GM21619 (cell line): ENCODE measurements around the gene ENTPD6.

Experiments
- ATAC-seq: cut with Tn5 transposase; IDR thresholded peaks from one replicate; pipeline ENCODE4 v1.9.1; 2021; ENCODE audit not compliant: unreplicated experiment

ENTPD6 gene

DNA sequence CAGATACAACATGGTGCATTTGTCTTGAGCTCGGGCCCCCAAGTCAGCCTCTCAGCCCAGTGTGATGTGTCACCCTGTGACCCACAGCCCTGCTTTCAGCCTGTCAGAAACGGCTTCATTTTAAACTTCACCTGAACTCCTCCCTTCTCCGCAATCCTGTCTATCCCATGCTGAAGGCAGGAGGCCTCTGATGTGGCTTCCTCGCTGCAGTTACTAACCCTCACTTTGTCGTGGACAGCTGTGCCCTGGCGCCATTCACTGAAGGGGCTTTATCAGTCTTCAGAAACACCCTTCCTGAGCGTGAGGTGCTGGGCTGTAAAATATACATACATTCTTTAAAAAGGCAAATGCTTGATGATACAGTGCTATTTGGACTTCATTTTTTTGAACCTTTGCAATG is 7.9 kb upstream of the ENTPD6 start:
- no peak for ATAC-seq

DNA sequence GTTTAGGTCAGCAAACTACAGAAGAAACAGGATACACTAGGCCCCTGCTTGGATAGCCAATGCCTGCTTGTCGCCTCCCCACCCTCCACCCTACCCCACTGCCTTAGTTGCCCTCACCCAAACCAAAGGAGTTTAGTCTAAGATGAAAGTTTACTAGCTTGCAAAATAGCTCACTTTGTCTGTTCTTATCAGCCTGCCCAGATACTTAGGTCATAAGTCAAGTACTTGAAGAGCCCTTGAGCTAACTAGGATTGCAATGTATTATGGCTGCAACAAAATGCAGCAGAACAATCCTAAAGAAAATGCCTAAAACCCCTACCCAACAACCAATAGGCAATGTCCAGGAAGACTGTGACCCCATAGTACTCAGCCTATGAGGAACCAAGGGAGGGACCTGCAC is 7.3 kb upstream of the ENTPD6 start:
- ATAC-seq: no peak

DNA sequence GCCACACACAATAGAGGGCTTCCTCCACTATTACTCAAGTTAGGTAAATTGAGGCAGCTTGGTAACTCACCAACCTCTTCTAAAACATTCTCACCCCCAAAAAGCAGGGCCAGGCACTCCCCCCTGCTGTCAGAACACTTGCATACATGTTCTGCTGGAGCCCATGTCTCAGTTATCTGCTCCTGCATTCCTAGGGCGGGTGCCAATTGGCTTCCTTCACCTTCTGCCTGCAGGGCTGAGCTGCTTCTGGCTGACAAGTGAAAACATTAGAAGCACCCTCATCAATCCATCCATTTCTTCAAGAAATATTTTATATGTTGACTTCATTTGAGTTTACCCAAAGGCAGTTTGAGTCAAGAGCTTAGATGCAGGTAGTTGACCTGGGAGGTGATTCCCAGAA is 4.5 kb upstream of the ENTPD6 start:
- no peak for ATAC-seq

DNA sequence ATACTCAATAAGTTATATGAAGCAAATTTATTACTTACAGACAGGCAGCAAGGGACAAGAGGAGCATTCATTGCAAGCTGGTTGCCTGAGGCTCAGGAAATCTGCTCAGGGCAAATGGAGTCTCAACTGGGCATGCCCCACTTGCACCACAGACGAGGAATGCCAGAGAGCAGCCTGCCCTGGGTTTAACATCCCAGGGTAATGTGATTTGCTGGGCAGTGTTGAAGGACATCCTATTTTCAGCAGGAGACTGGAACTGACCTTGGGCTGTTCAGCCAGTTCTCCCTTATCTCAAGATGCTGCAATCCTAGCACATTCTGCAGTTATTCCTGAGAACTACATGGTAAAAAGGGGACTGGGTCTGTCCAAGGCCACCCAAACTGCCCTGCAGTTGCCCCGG is 3.8 kb upstream of the ENTPD6 start:
- no peak for ATAC-seq

DNA sequence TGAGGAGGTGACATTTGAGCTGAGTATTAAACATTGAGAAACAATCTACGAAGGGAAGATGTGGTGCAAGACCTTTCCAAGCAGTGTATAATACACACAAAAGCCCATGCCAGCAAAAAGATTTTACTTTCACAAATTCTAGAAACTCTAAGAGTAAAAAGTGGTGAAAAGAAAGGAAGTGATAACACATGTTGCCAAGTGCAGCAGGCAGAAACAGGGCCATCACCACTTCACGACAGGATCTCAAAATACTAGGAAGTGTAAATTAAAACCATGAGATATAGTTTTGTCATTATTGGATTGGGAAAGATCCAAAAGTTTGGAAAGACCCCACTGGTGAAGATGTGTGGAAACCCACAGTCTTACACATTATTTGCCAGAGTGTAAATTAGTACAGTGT is 1.7 kb upstream of the ENTPD6 start:
- ATAC-seq: no peak

DNA sequence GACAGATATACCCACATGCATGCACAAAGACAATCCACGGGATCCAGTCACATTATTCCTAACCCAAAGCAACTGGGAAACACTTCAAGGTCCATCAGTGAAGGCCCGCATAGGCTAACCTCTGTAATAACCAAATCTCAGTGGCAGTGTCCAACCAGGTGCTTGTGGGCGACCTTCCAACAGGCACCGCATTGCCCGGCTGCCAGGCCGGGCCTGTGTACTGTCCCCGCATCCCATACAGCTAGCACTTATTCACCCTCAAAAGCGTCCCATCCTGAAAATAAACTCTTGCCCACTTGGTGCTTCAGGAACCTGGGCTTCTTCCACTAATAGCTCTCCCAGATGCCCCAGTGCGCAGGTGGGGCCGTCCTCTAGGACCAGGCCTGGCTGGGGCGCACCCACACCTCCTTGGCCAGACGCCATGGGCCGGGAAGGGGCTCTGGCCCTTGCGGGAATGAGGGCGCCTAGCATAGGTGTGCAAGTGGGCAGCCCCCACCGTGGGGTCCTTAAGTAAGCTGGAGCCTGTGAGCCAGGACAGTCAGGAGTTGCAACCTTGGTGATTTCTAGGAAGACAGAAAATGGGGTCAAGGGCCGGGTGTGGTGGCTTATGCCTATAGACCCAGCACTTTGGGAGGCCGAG is 1.1 kb upstream of the ENTPD6 start:
- ATAC-seq: no peak

DNA sequence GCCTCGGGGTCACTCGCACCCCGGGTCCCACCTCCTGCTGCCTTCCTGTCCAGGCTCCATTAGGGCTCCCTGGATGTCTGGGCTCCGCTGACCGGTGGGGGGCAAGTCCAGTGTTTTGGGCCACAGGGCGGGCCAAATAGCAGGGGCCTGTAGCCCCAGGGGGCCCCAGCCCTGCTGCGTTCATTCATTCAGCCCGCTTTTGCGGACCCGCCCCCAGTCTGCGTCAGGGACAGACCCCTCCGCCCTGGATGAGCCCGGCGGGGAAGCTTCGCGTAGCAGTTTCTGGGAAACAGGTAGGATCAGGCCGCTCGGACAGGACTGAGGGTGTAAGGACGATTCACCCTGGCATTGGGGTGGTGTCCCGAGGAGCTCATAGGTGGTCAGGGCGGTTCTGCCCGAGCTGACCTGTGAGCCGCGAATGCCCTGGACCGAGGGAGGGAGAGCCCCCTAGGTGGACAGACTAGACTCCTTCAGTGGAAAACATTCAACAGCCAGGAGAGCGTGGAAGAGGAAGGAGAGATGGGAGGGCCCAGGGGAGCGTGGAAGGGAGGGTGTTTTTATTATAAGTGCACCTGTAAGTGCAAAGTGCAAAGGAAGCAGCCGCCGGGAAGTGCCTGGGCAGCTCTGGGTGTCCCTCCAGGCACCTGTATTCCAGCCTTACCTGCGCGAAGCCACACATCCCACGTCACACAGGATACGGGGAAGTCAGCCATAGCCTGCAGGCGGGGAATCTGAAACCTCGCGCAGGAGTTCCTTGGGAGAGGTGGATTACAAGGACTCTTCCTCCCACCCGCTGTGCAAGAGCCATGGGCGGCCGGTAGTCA is 662 bp downstream of the ENTPD6 start:
- ATAC-seq: peak; percentile 23

DNA sequence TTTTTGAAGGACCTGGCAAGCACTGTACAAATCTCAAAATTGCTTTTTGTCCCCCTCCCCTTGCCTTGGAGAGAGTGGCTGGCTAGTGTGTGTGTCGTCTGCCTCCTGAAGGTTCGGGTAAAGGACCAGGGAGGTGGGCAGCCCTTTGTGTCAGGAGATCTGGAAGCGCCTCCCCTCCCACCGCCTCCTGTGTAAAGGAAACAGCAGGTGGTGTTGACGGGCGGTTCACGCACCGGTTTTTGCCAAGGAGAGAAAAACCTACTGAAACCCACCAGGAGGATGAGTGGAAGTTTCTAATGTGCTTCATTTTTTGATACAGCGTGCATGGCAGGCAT is 1.2 kb downstream of the ENTPD6 start:
- no peak for ATAC-seq

DNA sequence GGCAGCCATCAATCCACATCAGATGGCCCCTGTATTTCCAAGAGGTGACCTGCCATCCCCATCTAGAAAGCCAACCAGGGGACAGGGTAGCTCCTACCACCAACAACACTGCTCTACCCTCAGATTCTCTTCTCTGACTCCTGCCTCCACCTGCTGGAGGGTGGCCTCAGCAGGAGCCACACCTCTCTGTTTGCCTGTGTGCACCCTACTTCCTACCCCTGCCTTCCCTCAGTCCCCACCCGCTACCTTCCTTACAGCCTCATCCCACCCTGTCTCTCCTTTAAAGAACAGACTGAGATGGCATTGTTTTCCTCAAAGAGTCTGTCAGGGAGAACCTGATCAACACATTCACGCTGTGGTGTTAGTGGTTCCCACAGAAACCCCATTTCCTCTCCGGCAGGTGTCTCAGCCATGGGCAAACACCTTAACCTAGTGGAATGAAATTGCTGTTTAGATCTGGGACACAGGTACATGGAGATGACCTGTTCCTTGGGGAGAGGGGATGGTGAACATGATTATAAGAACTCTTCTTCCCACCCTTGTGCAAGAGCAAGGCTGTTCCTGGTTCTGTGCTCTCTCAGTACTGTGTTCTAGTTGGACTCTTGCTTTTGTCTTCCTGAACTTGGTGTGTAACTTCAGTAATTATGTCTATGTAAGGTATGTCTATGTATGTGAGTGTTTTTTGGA is 1.8 kb downstream of the ENTPD6 start:
- ATAC-seq: no peak

DNA sequence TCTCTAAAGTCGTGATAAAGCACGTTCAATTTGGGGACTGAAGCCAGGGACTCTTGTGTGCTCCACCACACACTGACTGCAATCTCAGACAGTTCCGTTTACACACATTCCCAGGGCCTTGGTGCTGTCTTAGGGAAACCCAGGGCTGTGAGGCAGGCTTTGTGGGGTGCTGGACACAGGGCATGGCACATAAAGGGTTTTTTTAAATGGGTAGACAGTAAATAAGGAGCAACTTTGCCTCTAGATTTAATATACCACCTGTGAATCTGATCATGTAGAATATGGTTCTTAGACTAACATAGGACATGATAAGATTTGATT is 2.3 kb downstream of the ENTPD6 start:
- no peak for ATAC-seq

DNA sequence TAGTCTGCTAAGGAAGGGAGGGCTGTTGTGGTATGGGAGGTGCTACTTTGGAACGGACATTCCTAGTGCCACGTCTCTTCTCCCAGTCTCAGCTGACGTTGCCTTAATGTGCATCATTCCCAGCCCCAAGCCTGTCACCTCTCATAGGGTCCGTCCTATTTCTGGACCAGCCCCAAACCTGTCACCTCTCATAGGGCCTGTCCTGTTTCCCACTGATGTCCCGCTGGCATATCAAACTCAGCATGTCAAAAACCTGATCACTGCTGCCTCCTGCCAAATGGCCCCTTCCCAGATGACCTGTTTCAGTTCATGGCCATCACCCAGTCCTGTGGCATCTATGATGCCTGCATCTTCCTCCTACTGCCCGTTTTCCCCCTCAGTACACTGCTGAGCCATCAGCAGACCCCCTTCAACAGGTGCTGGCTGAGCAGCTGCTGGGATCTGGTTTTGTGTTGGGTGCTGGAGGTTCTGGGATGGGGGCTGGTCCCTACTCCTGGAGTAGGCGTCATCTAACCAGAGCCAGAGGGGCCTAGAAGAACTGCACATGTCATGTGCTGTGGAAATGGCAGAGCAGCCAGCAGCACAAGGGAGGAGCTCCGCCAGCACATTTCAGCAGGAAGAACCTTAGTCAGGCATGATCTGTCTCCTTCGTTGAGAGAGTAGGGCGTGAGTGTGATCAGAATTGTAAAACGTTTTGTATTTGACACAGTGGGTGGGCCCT is 3.3 kb downstream of the ENTPD6 start:
- ATAC-seq: no peak

DNA sequence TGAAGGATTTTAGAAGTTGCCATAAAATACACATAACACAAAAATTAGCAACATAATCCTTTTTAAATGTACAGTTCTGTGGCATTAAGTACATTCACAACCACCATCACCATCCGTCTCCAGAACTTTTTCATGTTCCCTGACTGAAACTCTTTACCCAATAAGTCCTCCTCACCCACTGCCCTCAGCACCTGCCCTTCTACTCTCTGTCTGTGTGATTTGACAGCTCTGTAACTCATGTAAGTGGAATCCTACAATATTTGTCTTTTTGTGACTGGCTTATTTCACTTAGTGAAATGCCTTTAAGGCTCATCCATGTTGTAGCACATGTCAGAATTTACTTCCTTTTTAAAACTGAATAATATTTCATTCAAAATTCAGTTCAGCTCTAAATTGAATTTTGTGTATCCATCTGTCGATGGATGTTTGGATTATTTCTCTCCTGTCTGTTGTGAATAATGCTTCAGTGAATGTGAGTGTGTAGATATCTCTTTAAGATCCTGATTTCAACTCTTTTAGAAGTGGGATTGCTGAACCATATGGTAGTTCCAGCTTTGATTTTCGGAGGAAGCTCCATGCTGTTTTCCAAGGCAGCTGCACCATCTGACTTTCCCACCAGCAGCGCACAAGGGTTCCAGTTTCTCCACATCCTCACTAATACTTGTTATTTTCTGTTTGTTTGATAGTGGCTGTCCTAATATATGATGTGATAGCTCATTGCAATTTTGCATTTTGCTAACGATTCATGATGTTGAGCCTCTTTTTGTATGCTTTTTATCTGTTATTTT is 4.2 kb downstream of the ENTPD6 start:
- ATAC-seq: no peak

DNA sequence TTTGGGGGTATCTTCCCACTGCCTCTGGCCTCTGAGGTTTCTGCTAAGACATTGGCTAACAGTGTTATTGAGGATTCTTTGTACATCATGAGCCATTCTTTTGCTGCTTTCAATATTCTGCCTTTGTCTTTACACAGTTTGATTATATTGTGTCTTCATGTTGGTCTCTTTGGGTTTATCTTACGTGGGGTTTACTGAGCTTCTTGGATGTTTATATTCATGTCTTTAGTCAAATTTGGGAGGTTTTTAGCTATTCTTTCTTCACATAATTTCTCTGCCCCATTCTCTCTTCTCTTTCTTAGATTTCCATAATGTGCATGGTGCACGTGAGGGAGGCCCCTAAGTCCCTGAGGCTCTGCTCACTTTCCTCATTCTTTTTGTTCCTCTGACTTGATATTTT is 7.6 kb downstream of the ENTPD6 start:
- ATAC-seq: no peak

DNA sequence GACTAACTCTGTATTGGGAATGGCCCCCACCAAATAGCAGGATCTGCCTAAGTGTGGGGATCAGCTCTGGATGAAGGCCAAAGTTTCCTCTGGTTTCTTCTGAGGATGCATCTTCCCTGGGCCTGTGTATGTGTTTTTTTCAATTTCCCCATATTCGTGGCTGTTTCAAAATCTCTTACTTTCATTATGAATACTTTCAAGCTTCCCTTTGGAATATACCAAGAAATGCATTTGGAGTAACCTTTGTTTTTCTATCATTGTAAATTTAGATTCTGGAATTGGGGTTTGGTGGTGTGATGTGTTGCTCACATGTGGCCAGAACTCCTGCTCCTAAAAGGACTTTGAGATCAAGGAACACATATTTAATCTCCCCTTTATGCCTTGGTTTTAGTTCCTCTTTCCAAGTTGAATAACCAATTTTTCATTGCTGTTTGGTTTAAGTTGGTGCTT is 8.4 kb downstream of the ENTPD6 start:
- no peak for ATAC-seq

DNA sequence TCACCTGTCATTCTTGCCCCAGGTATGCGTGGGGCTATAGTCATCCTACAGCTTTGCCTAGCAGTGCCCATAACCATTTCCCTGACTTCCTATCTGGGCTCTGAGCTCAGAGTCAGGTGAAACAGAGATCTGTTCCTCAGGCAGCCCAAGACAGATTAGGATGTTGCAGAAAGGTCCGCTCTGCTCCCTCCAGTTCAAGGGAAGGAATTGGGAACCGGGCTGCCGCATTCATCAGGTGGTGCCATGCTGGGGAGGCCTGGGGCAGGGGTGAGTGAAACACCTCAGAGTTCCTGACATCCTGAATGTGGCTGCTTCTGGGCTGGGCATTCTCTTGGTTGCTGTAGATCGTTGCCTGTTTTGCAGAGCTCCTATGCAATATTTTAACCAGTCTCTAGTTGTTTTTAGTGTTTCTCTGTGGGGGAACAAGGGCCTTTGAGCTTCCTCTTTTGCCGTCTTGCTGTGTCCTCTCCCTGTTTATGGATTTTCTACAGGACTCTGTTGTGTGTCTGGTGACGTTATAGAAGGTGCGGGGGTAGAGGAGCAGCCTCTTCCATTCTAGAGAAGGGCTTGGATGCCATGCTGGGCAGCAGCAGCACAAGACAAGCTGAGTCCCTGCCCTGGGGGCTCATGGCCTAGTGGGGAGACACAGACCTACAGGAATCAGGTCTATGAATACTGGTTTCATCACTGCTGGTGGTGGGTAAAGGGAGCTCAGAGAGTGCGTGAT is 9.2 kb downstream of the ENTPD6 start:
- no peak for ATAC-seq

DNA sequence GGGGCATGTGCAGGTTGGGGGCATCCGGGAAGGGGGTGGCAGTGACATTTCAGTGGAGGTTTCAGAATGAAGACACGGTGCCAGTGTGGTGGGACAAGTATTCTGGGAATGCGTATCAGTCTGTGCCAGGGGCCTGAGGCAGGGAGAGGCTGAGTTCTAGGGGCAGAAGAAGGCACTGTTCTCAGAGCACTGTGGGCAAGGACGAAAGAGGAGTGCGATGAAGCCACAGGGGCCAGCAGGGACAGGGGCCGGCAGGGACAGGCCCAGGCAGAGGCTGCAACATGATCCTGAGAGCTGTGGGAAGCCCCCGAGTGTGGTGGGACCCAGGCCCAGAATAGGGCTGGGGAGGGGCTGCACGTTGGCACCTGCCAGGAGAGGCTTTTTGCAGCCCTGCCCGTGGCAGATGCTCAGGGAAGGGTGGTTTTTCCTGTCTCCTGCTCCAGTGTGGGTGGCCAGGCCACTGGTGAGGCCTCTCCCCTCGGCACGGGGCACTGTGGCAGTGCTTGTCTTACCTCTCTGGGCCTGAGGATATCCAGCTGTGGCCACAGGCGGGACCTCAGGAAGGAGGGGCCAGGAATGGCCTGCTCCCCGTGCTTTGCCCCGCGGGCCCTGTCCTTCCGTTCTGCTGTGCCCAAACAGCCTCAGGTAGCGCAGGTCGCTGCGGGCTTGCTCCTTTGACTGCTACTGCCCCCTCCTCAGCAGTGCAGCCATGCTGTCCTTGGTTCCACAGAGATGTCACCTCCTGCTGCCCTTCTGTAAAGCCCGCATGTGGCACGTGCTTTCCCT is 10.0 kb downstream of the ENTPD6 start:
- ATAC-seq: no peak

DNA sequence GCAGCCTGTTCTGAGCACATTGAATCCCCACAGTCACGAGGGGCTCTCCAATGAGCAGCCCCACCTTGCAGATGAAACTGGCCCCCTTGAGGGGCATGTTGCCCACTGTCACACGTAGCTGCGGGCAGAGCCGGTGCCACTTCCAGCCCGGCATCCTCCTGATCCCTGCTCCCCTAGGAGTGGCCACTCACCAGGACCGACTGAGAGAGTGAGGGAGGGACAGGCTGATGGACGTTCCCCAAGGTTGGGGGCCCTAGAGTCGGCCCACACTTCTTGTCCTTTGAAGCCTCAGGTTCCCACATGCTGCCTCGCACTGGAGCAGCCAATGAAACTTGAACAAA is 10.5 kb downstream of the ENTPD6 start:
- ATAC-seq: no peak

DNA sequence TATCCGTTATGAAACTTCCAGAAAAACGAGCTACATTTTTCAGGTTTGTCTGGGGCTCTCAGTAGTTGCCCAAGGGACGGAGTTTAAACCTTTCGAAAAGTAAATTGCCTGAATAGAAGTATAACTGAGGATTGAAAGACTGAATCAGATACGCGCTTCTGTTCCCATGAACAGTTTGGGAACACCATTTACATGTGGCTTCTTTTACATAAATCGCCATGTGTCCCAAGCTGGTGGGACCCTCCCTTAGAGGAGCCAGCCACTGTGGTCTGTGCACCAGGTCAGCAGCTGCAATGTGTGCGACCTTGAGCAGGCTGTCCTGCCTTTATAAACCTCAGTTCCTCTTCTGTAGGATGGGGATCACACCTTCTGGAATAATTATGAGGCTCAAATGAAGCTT is 11.0 kb downstream of the ENTPD6 start:
- ATAC-seq: no peak

DNA sequence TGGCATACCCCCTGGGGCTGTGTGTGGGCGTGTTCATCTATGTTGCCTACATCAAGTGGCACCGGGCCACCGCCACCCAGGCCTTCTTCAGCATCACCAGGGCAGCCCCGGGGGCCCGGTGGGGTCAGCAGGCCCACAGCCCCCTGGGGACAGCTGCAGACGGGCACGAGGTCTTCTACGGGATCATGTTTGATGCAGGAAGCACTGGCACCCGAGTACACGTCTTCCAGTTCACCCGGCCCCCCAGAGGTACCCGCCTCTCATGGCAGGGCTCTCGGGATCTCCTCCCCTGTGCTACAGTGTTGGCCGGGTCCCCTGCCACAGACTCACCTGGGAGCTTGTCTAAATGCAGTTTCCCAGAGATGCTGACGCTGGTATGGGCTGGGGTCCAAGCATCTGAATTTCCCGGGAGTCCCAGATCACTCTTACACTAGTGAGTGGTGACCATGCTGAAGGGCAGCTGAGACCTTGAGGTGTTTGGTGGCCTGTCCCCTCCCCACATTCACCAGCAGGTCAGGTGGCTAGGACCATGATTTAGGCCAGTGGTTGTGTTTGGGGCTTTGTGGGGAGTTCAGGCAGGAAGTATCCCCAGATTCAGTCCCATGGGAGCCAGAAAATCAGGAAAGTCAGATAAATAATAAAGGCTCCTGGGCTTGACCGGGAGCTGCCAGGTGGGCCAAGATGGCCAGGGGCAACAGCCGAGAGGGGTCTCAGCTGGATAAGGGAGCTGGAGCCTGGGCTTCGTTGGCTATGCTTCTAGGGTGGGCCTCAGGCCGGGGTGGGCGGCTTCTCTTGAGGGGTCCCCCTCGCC is 11.8 kb downstream of the ENTPD6 start:
- ATAC-seq: no peak
